ENCODE results near the gene CTSK. TPM values are rescaled to one million over a fixed set of nuclear protein-coding genes. Genes with fewer than 3 reads are reported as not detected.

CTSK gene
- polyA plus RNA-seq, 1 of the 3 experiments (the other 2 are of a cell fraction): 6.3 TPM

DNA sequence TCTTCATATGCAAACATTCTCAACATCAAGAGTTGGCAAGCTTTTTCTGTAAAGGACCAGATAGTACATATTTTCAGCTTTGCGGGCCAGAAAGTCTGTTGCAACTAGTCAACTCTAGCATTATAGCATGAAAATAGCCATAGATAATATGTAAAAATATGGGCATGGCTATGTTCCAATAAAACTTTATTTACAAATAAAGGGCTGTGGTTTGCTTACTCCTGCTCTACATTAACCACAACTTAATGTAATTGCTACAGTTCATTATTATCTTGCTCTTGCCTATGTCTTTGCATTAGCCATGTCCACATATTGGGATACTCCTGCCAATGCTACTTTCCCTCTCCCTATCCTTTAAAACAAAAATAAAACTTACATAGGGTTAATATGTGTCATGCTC is 24.5 kb upstream of the CTSK start:
- 96% methylated on average over 1 of the region's 1 CpG for WGBS (ENCODE audit: low lambda C conversion rate)
- POLR2A ChIA-PET: no interaction called here

GRCh38 chr1:150829751-150830150 is 21.7 kb upstream of the CTSK start:
- ChIA-PET POLR2A (no interaction called here), CTCF (interaction anchor here (0.9 to 2.5 kb wide), 3 partner anchors 10 to 19 kb away, joined by 3 to 14 read pairs (median 6); no protein-coding TSS in a partner anchor)
- 96% methylated on average over 7 of the region's 7 CpGs for WGBS (ENCODE audit: low lambda C conversion rate)
- H3K9me3 ChIP-seq: no peaks in the 10 kb centered on the region
- H3F3A ChIP-seq (replicated peaks; ENCODE audit: insufficient read depth): peaks cover 4% of the 10 kb centered on the region
- H3K27me3 ChIP-seq (ENCODE audit: insufficient read depth): no peaks in the 10 kb centered on the region
- peaks cover 76 to 78% of the 10 kb centered on the region in 2 experiments for H3K36me3 ChIP-seq (replicated peaks in 1 of 2; ENCODE audit: control insufficient read depth in 1 of 2, insufficient read depth in 2 of 2, low read length in 1 of 2)
- no peak overlapping the region for H3K9ac ChIP-seq
- no peaks in the 10 kb centered on the region for H3K4me1 ChIP-seq (ENCODE audit: control insufficient read depth in 1 of 2, insufficient read depth in 2 of 2, low read depth in 1 of 2, low read length in 1 of 2)
- H4K20me1 ChIP-seq (ENCODE audit: insufficient read depth): no peaks in the 10 kb centered on the region
- no peaks in the 10 kb centered on the region for H3K79me2 ChIP-seq (ENCODE audit: insufficient read depth)
- H3K27ac ChIP-seq (ENCODE audit: low read depth in 2 of 2, low read length in 1 of 2): no peak overlapping the region
- H3K4me2 ChIP-seq: no peak overlapping the region
- H3K9me2 ChIP-seq: no peaks in the 10 kb centered on the region
- no peak for TF ChIP-seq NFIC (IDR thresholded peaks at IDR 0.05; ENCODE audit: borderline replicate concordance)
- TF ChIP-seq, protein P1, sequence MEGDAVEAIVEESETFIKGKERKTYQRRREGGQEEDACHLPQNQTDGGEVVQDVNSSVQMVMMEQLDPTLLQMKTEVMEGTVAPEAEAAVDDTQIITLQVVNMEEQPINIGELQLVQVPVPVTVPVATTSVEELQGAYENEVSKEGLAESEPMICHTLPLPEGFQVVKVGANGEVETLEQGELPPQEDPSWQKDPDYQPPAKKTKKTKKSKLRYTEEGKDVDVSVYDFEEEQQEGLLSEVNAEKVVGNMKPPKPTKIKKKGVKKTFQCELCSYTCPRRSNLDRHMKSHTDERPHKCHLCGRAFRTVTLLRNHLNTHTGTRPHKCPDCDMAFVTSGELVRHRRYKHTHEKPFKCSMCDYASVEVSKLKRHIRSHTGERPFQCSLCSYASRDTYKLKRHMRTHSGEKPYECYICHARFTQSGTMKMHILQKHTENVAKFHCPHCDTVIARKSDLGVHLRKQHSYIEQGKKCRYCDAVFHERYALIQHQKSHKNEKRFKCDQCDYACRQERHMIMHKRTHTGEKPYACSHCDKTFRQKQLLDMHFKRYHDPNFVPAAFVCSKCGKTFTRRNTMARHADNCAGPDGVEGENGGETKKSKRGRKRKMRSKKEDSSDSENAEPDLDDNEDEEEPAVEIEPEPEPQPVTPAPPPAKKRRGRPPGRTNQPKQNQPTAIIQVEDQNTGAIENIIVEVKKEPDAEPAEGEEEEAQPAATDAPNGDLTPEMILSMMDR (IDR thresholded peaks at IDR 0.05): peak; percentile 52
- no peak overlapping the region for H3K4me3 ChIP-seq (ENCODE audit: low read depth in 2 of 2, low read length in 1 of 2)
- peak; percentile 15 for DNase-seq
- no peak overlapping the region for H2AFZ ChIP-seq (ENCODE audit: low read depth)

More for the DNA sequence above, 24.5 kb upstream of the CTSK start:
- no peaks in the 10 kb centered on the region for H3K4me1 ChIP-seq (ENCODE audit: control insufficient read depth in 1 of 2, insufficient read depth in 2 of 2, low read depth in 1 of 2, low read length in 1 of 2)
- H3K79me2 ChIP-seq (ENCODE audit: insufficient read depth): no peaks in the 10 kb centered on the region
- H3K9me2 ChIP-seq: no peaks in the 10 kb centered on the region
- H3K9me3 ChIP-seq: no peaks in the 10 kb centered on the region
- TF ChIP-seq FOXJ3 (CRISPR knock-in tag; IDR thresholded peaks at IDR 0.05) (no peak), NRF1 (IDR thresholded peaks at IDR 0.05; ENCODE audit: low read depth, low read length) (no peak), JUND (IDR thresholded peaks at IDR 0.05) (no peak), FOXM1 (IDR thresholded peaks at IDR 0.05; ENCODE audit: low read depth) (no peak)
- TF ChIP-seq, protein P2, sequence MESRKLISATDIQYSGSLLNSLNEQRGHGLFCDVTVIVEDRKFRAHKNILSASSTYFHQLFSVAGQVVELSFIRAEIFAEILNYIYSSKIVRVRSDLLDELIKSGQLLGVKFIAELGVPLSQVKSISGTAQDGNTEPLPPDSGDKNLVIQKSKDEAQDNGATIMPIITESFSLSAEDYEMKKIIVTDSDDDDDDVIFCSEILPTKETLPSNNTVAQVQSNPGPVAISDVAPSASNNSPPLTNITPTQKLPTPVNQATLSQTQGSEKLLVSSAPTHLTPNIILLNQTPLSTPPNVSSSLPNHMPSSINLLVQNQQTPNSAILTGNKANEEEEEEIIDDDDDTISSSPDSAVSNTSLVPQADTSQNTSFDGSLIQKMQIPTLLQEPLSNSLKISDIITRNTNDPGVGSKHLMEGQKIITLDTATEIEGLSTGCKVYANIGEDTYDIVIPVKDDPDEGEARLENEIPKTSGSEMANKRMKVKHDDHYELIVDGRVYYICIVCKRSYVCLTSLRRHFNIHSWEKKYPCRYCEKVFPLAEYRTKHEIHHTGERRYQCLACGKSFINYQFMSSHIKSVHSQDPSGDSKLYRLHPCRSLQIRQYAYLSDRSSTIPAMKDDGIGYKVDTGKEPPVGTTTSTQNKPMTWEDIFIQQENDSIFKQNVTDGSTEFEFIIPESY (IDR thresholded peaks at IDR 0.05; ENCODE audit: borderline replicate concordance, low read depth): no peak
- H3K4me2 ChIP-seq: no peak overlapping the region
- no peak for DNase-seq
- no peaks in the 10 kb centered on the region for H3K27me3 ChIP-seq (ENCODE audit: insufficient read depth)
- H3K27ac ChIP-seq (ENCODE audit: low read depth in 2 of 2, low read length in 1 of 2): no peak overlapping the region
- peaks cover 64 to 80% of the 10 kb centered on the region in 2 experiments for H3K36me3 ChIP-seq (replicated peaks in 1 of 2; ENCODE audit: control insufficient read depth in 1 of 2, insufficient read depth in 2 of 2, low read length in 1 of 2)
- H3K9ac ChIP-seq: no peak overlapping the region
- H4K20me1 ChIP-seq (ENCODE audit: insufficient read depth): no peaks in the 10 kb centered on the region
- H3F3A ChIP-seq (replicated peaks; ENCODE audit: insufficient read depth): peaks cover 13% of the 10 kb centered on the region
- CTCF ChIA-PET: interaction anchor here (0.9 to 1.0 kb wide), 2 partner anchors 90 to 150 kb away, joined by 3 read pairs; no protein-coding TSS in a partner anchor
- H3K4me3 ChIP-seq (ENCODE audit: low read depth in 2 of 2, low read length in 1 of 2): no peak overlapping the region
- H2AFZ ChIP-seq (ENCODE audit: low read depth): no peak overlapping the region

GRCh38 chr1:150826299-150826698 is 18.2 kb upstream of the CTSK start:
- no peak overlapping the region for H2AFZ ChIP-seq (ENCODE audit: low read depth)
- ChIA-PET POLR2A (interaction anchor here (0.5 kb wide), 1 partner anchor 14 kb away, joined by 3 read pairs; no protein-coding TSS in a partner anchor), CTCF (interaction anchor here (1.0 to 2.5 kb wide), 2 partner anchors 10 to 13 kb away, joined by 3 to 10 read pairs; no protein-coding TSS in a partner anchor)
- H3K27me3 ChIP-seq (ENCODE audit: insufficient read depth): no peaks in the 10 kb centered on the region
- H3K36me3 ChIP-seq (replicated peaks in 1 of 2; ENCODE audit: control insufficient read depth in 1 of 2, insufficient read depth in 2 of 2, low read length in 1 of 2): peaks cover 61 to 64% of the 10 kb centered on the region in 2 experiments
- H3K4me2 ChIP-seq: no peak overlapping the region
- 88% methylated on average over 1 of the region's 1 CpG for WGBS (ENCODE audit: low lambda C conversion rate)
- no peaks in the 10 kb centered on the region for H3K9me3 ChIP-seq
- TF ChIP-seq, protein P3, sequence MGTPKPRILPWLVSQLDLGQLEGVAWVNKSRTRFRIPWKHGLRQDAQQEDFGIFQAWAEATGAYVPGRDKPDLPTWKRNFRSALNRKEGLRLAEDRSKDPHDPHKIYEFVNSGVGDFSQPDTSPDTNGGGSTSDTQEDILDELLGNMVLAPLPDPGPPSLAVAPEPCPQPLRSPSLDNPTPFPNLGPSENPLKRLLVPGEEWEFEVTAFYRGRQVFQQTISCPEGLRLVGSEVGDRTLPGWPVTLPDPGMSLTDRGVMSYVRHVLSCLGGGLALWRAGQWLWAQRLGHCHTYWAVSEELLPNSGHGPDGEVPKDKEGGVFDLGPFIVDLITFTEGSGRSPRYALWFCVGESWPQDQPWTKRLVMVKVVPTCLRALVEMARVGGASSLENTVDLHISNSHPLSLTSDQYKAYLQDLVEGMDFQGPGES (IDR thresholded peaks at IDR 0.05; ENCODE audit: low read depth, low read length): no peak
- TF ChIP-seq GABPA (IDR thresholded peaks at IDR 0.05; ENCODE audit: low read depth): no peak
- TF ChIP-seq FOSL2 (IDR thresholded peaks at IDR 0.05; ENCODE audit: borderline replicate concordance, low read depth): no peak
- no peak for TF ChIP-seq CHD2 (IDR thresholded peaks at IDR 0.05; ENCODE audit: low read length, partially characterized antibody)
- no peak for TF ChIP-seq NFIC (IDR thresholded peaks at IDR 0.05; ENCODE audit: borderline replicate concordance)
- TF ChIP-seq, protein P4, sequence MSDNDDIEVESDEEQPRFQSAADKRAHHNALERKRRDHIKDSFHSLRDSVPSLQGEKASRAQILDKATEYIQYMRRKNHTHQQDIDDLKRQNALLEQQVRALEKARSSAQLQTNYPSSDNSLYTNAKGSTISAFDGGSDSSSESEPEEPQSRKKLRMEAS (IDR thresholded peaks at IDR 0.05; ENCODE audit: low read depth): no peak
- no peak for TF ChIP-seq ELF1 (IDR thresholded peaks at IDR 0.05)
- TF ChIP-seq RXRA (IDR thresholded peaks at IDR 0.05; ENCODE audit: borderline replicate concordance, low read depth): no peak
- TF ChIP-seq, protein P2 (IDR thresholded peaks at IDR 0.05; ENCODE audit: borderline replicate concordance, low read depth): no peak
- no peaks in the 10 kb centered on the region for H3F3A ChIP-seq (replicated peaks; ENCODE audit: insufficient read depth)
- no peaks in the 10 kb centered on the region for H3K79me2 ChIP-seq (ENCODE audit: insufficient read depth)
- no peaks in the 10 kb centered on the region for H4K20me1 ChIP-seq (ENCODE audit: insufficient read depth)
- no peak for DNase-seq
- H3K9ac ChIP-seq: no peak overlapping the region
- H3K4me1 ChIP-seq (ENCODE audit: control insufficient read depth in 1 of 2, insufficient read depth in 2 of 2, low read depth in 1 of 2, low read length in 1 of 2): no peaks in the 10 kb centered on the region
- H3K4me3 ChIP-seq (ENCODE audit: low read depth in 2 of 2, low read length in 1 of 2): no peak overlapping the region
- H3K27ac ChIP-seq (ENCODE audit: low read depth in 2 of 2, low read length in 1 of 2): no peak overlapping the region
- no peaks in the 10 kb centered on the region for H3K9me2 ChIP-seq
